GM23338 (cell line): Measurements from ENCODE around the gene ZFHX3.

Experiments used
- CREB1 ChIP-seq: fragments of 250-450 bp; sonication (Bioruptor Pico); IDR thresholded peaks from 2 replicates; pipeline ENCODE4 v1.5.0; 2020; ENCODE audit warnings: low read depth, mild to moderate bottlenecking, moderate library complexity
- CTCF ChIP-seq, 2 experiments: fragments of 200-600 bp in 1 of 2; sonication (generic) in 1 of 2; conservative IDR thresholded peaks; 2 replicates each; pipeline versions ENCODE4 v1.5.1 to v1.6.1; 2016 to 2017; ENCODE audit warnings: antibody characterized with exemption in 2 of 2, low read depth in 2 of 2, mild to moderate bottlenecking in 2 of 2, moderate library complexity in 1 of 2
- EZH2 ChIP-seq: fragments of 200-600 bp; sonication (generic); IDR thresholded peaks from one replicate; pipeline ENCODE4 v1.8.0; 2017; ENCODE audit warnings: antibody characterized with exemption, mild to moderate bottlenecking, low read depth; ENCODE audit not compliant: unreplicated experiment
- EZH2phosphoT487 ChIP-seq: fragments of 200-600 bp; sonication (generic); IDR thresholded peaks from one replicate; pipeline ENCODE4 v1.8.1; 2018; ENCODE audit warnings: antibody characterized with exemption; ENCODE audit not compliant: unreplicated experiment
- JUNB ChIP-seq: IDR thresholded peaks from one replicate; pipeline ENCODE4 v1.6.1; 2016; ENCODE audit warnings: antibody characterized with exemption; ENCODE audit not compliant: unreplicated experiment
- NANOG ChIP-seq: IDR thresholded peaks from 2 replicates; pipeline ENCODE4 v1.6.1; 2016; ENCODE audit warnings: antibody characterized with exemption, borderline replicate concordance
- POLR2AphosphoS5 ChIP-seq: IDR thresholded peaks from 2 replicates; pipeline ENCODE4 v1.6.1; 2016; ENCODE audit warnings: antibody characterized with exemption, low read depth

GRCh38 chr16:72985148-72985941 is 62.6 kb downstream of the ZFHX3 start:
- TF ChIP-seq POLR2AphosphoS5: no peak
- TF ChIP-seq CTCF (conservative IDR thresholded peaks at IDR 0.05; ENCODE audit: low read depth in 2 of 2): no peak
- no peak for TF ChIP-seq JUNB
- TF ChIP-seq EZH2phosphoT487: no peak
- TF ChIP-seq EZH2: no peak
- no peak for TF ChIP-seq CREB1
- no peak for TF ChIP-seq NANOG
